ENCODE results near the gene DISC1.

Gene DISC1

GRCh38 chr1:232046451-232047306 is 420.1 kb downstream of the DISC1 start:
- no peak for DNase-seq (ENCODE audit: low spot score)

- no peak for DNase-seq (ENCODE audit: low spot score)
Observed at GRCh38 chr1:232047473-232047872, 420.9 kb downstream of the DISC1 start.

GRCh38 chr1:232048481-232048880 is 421.9 kb downstream of the DISC1 start:
- no peak for DNase-seq (ENCODE audit: low spot score)

GRCh38 chr1:232049335-232049734 is 422.7 kb downstream of the DISC1 start:
- DNase-seq (ENCODE audit: low spot score) = no peak

GRCh38 chr1:232057217-232057895 is 430.8 kb downstream of the DISC1 start:
- DNase-seq (ENCODE audit: low spot score) = no peak

- DNase-seq (ENCODE audit: low spot score) = no peak
Observed at GRCh38 chr1:232057896-232058274, 431.3 kb downstream of the DISC1 start.

- peak; percentile 17 for DNase-seq (ENCODE audit: low spot score)
Observed at GRCh38 chr1:232059726-232060374, 433.3 kb downstream of the DISC1 start.

GRCh38 chr1:232062967-232063366 is 436.4 kb downstream of the DISC1 start:
- DNase-seq (ENCODE audit: low spot score) = no peak

- no peak for DNase-seq (ENCODE audit: low spot score)
Observed at GRCh38 chr1:232066521-232066920, 439.9 kb downstream of the DISC1 start.

- no peak for DNase-seq (ENCODE audit: low spot score)
Observed at GRCh38 chr1:232074265-232074664, 447.7 kb downstream of the DISC1 start.

- DNase-seq (ENCODE audit: low spot score) = no peak
Observed at GRCh38 chr1:232077809-232078208, 451.2 kb downstream of the DISC1 start.

- DNase-seq (ENCODE audit: low spot score) = no peak
Observed at GRCh38 chr1:232084584-232085223, 458.1 kb downstream of the DISC1 start.

GRCh38 chr1:232090816-232091215 is 464.2 kb downstream of the DISC1 start:
- no peak for DNase-seq (ENCODE audit: low spot score)

All from pons (tissue), 1 donor.